A549 (cell line): ENCODE measurements around the gene P2RX3. TPM values are rescaled to one million over a fixed set of nuclear protein-coding genes. Genes with fewer than 3 reads are reported as not detected.

Experiments used
- ATAC-seq, 2 experiments: fragments of 200-7000 bp in 1 of 2; fragments of >200 bp in 1 of 2; cut with Nextera tagmentation in 1 of 2; cut with Tn5 transposase in 1 of 2; 3 replicates each; pipeline versions ENCODE4 v1.8.0 to v1.9.1; 2018 to 2020; ENCODE audit warnings: mild to moderate bottlenecking in 1 of 2, moderate library complexity in 1 of 2
- CTCF ChIA-PET: fragments of 300-600 bp; sonication (Branson Sonifier 250); formaldehyde crosslinking; extraction: SDS; loops from one replicate; lab custom pipeline; 2021; ENCODE audit warnings: antibody characterized with exemption, inconsistent platforms; lab: Yijun Ruan, JAX
- POLR2A ChIA-PET: fragments of 350-600 bp; formaldehyde crosslinking; extraction: SDS; loops from one replicate; lab custom pipeline; 2021; ENCODE audit warnings: antibody characterized with exemption, inconsistent platforms; lab: Yijun Ruan, JAX
- DNase-seq, 2 experiments: peaks; one replicate each; pipeline versions ENCODE4 v3.0.0 to v3.0.0-alpha.2; 2011 to 2016; ENCODE audit warnings: low read depth in 1 of 2, low spot score in 1 of 2
- FAIRE-seq: peaks from 2 replicates; lab custom pipeline; 2011; peaks lifted over from hg19 to GRCh38; lab: Jason Lieb, UNC
- H3K27ac ChIP-seq, 2 experiments: fragments of >200 bp; sonication (Bioruptor Twin); formaldehyde crosslinking; 3 replicates each; pipeline ENCODE4 v1.5.1; 2016 to 2017
- H3K4me1 ChIP-seq: fragments of >200 bp; sonication (Bioruptor Twin); formaldehyde crosslinking; 3 replicates; pipeline ENCODE4 v1.6.1; 2016
- H3K4me2 ChIP-seq: fragments of >200 bp; sonication (Bioruptor Twin); formaldehyde crosslinking; 3 replicates; pipeline ENCODE4 v1.6.1; 2016
- H3K4me3 ChIP-seq: fragments of >200 bp; sonication (Bioruptor Twin); formaldehyde crosslinking; 3 replicates; pipeline ENCODE4 v1.5.1; 2016
- H3K9me3 ChIP-seq: fragments of >200 bp; sonication (Bioruptor Twin); formaldehyde crosslinking; 3 replicates; pipeline ENCODE4 v1.6.1; 2016
- ATOH8 ChIP-seq: fragments of 250-450 bp; sonication (Bioruptor Pico); IDR thresholded peaks from 2 replicates; pipeline ENCODE4 v1.5.0; 2020; ENCODE audit warnings: low read depth, mild to moderate bottlenecking, moderate library complexity
- BHLHE40 ChIP-seq: IDR thresholded peaks from 2 replicates; pipeline ENCODE4 v1.6.1; 2012; ENCODE audit warnings: low read depth, low read length, inconsistent platforms
- CBX2 ChIP-seq: fragments of 200-600 bp; sonication (generic); IDR thresholded peaks from 2 replicates; pipeline ENCODE4 v1.6.1; 2016; ENCODE audit warnings: low read depth, mild to moderate bottlenecking, borderline replicate concordance
- CHD4 ChIP-seq: fragments of 200-600 bp; sonication (generic); IDR thresholded peaks from 2 replicates; pipeline ENCODE4 v1.6.1; 2016; ENCODE audit warnings: antibody characterized with exemption, mild to moderate bottlenecking, borderline replicate concordance
- EHF ChIP-seq: fragments of 250-450 bp; sonication (Bioruptor Pico); IDR thresholded peaks from 2 replicates; pipeline ENCODE4 v1.5.0; 2020; ENCODE audit warnings: mild to moderate bottlenecking
- EP300 ChIP-seq, 2 experiments: fragments of >200 bp; sonication (Bioruptor Twin); formaldehyde crosslinking; IDR thresholded peaks; 2 replicates in 1 of 2; 3 replicates in 1 of 2; pipeline ENCODE4 v1.6.1; 2016 to 2017
- FOSB ChIP-seq: fragments of 250-450 bp; sonication (Bioruptor Pico); IDR thresholded peaks from 2 replicates; pipeline ENCODE4 v1.5.0; 2020; ENCODE audit warnings: mild to moderate bottlenecking, moderate library complexity
- FOSL2 ChIP-seq, 2 experiments: fragments of 450-650 bp in 1 of 2; fragments of >200 bp in 1 of 2; sonication (Bioruptor Twin) in 1 of 2; formaldehyde crosslinking; IDR thresholded peaks; 2 replicates each; pipeline versions ENCODE4 v1.5.0 to v1.6.1; 2016 to 2020; ENCODE audit warnings: mild to moderate bottlenecking in 1 of 2, moderate library complexity in 1 of 2
- GATA3 ChIP-seq: IDR thresholded peaks from 2 replicates; pipeline ENCODE4 v1.6.1; 2012; ENCODE audit warnings: borderline replicate concordance
- HDAC2 ChIP-seq: fragments of 200-600 bp; sonication (generic); IDR thresholded peaks from 2 replicates; pipeline ENCODE4 v1.6.1; 2016
- HES2 ChIP-seq: fragments of >200 bp; sonication (Bioruptor Twin); formaldehyde crosslinking; IDR thresholded peaks from 2 replicates; pipeline ENCODE4 v1.6.1; 2016
- HMGXB4 ChIP-seq: fragments of 250-450 bp; sonication (Bioruptor Pico); IDR thresholded peaks from 2 replicates; pipeline ENCODE4 v1.5.0; 2021; ENCODE audit warnings: mild to moderate bottlenecking, moderate library complexity, borderline replicate concordance
- HOXA7 ChIP-seq: fragments of 250-450 bp; sonication (Bioruptor Pico); IDR thresholded peaks from 2 replicates; pipeline ENCODE4 v1.5.0; 2020; ENCODE audit warnings: mild to moderate bottlenecking, moderate library complexity
- HOXB13 ChIP-seq: fragments of 250-450 bp; sonication (Bioruptor Pico); IDR thresholded peaks from 2 replicates; pipeline ENCODE4 v1.5.0; 2020; ENCODE audit warnings: low read depth, mild to moderate bottlenecking, moderate library complexity
- JUN ChIP-seq, 2 experiments: fragments of >200 bp; sonication (Bioruptor Twin); formaldehyde crosslinking; IDR thresholded peaks; 2 replicates in 1 of 2; 3 replicates in 1 of 2; pipeline ENCODE4 v1.6.1; 2016 to 2017
- KDM5A ChIP-seq: fragments of 200-600 bp; sonication (generic); IDR thresholded peaks from 2 replicates; pipeline ENCODE4 v1.6.1; 2016; ENCODE audit warnings: antibody characterized with exemption, mild to moderate bottlenecking
- MAX ChIP-seq: IDR thresholded peaks from 2 replicates; pipeline ENCODE4 v1.6.1; 2012
- MAZ ChIP-seq: fragments of 150-350 bp; IDR thresholded peaks from 2 replicates; pipeline ENCODE4 v1.6.1; 2014; ENCODE audit warnings: antibody characterized with exemption, low read depth, low read length, borderline replicate concordance
- NPAS2 ChIP-seq: fragments of 250-450 bp; sonication (Bioruptor Pico); IDR thresholded peaks from 2 replicates; pipeline ENCODE4 v1.8.0; 2022; ENCODE audit warnings: mild to moderate bottlenecking, moderate library complexity, borderline replicate concordance
- NR3C1 ChIP-seq: fragments of >200 bp; sonication (Bioruptor Twin); formaldehyde crosslinking; IDR thresholded peaks from 3 replicates; pipeline ENCODE4 v1.6.1; 2017
- POLR2A ChIP-seq: IDR thresholded peaks from 2 replicates; pipeline ENCODE4 v1.6.1; 2012; ENCODE audit warnings: mild to moderate bottlenecking, low read length
- RARB ChIP-seq: fragments of 250-450 bp; sonication (Bioruptor Pico); IDR thresholded peaks from 2 replicates; pipeline ENCODE4 v1.8.0; 2021; ENCODE audit warnings: mild to moderate bottlenecking, moderate library complexity
- RCOR1 ChIP-seq: fragments of 150-350 bp; IDR thresholded peaks from 2 replicates; pipeline ENCODE4 v1.6.1; 2014; ENCODE audit warnings: antibody characterized with exemption, low read length, low read depth
- ZSCAN20 ChIP-seq: fragments of 250-450 bp; sonication (Bioruptor Pico); IDR thresholded peaks from 2 replicates; pipeline ENCODE4 v1.8.0; 2022; ENCODE audit warnings: mild to moderate bottlenecking, moderate library complexity
- WGBS: methylation state at CpG from one replicate; pipeline ENCODE4 v1.1.6; 2017; ENCODE audit errors: missing lambda C conversion rate; 5-methylcytosine and 5-hydroxymethylcytosine counted together
- polyA plus RNA-seq, 4 experiments: library from polyadenylated mRNA; depleted of rRNA in 3 of 4; stranded (reverse); fragments of >200 nt; fragmentation: RNase III in 1 of 4; extraction: RNeasy Plus Mini Kit Qiagen cat#74134 plus additional on column Dnase treatment in 1 of 4; gene quantifications; 2 replicates in 3 of 4; 3 replicates in 1 of 4; pipeline ENCODE4 v1.2.3, GENCODE V29; 2011 to 2017
- TF ChIP-seq, protein P1 (sequence below): IDR thresholded peaks from 2 replicates; pipeline ENCODE4 v1.6.1; 2012

The P2RX3 gene
- polyA plus RNA-seq, 2 of the 4 experiments (the other 2 are of a cell fraction), result 0.05 to 0.37 TPM

DNA sequence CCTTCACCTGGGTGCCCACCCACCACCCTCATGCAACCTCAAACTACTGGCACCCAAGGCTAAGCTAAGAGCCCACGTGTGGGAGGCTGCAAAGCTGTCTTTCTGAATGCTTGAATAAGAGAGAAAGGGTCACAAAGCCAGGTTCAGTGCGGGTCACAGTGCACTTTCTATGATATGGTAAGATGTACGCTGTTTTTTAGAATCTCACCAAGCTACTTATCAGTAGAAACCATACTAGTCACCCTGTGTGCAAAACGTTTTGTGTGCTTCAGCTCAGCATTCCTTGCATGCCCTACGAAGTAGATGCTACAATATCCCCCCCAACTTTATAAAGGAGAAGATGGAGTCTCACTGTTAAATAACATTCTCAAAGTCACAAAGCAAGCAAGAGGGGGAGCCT lies 14.9 kb downstream of the P2RX3 start:
- Histone ChIP-seq H3K27ac (no peak overlapping the region), H3K4me3 (no peak overlapping the region), H3K9me3 (peaks cover 15% of the 10 kb centered on the region), H3K4me2 (no peak overlapping the region), H3K4me1 (peaks cover 16% of the 10 kb centered on the region)
- DNase-seq, result no peak
- ChIA-PET POLR2A (no interaction called here), CTCF (interaction anchor here (0.7 to 13.0 kb wide), 8 partner anchors 12 to 320 kb away, joined by 3 to 139 read pairs (median 4); partner anchors contain the start of genes SLC43A1 and TIMM10)
- TF ChIP-seq RARB, result no peak
- TF ChIP-seq RCOR1, result no peak
- no peak for TF ChIP-seq BHLHE40
- no peak for TF ChIP-seq CHD4
- no peak for TF ChIP-seq MAX
- TF ChIP-seq MAZ, result no peak
- no peak for TF ChIP-seq HMGXB4 (CRISPR knock-in tag)
- TF ChIP-seq, protein P1, sequence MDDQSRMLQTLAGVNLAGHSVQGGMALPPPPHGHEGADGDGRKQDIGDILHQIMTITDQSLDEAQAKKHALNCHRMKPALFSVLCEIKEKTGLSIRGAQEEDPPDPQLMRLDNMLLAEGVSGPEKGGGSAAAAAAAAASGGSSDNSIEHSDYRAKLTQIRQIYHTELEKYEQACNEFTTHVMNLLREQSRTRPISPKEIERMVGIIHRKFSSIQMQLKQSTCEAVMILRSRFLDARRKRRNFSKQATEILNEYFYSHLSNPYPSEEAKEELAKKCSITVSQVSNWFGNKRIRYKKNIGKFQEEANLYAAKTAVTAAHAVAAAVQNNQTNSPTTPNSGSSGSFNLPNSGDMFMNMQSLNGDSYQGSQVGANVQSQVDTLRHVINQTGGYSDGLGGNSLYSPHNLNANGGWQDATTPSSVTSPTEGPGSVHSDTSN, result no peak
- TF ChIP-seq KDM5A, result no peak
- no peak for TF ChIP-seq HDAC2
- no peak for FAIRE-seq
- whole genome bisulfite sequencing, result 59% methylated on average over 5 of the region's 5 CpGs
- no peak for ATAC-seq

GRCh38 chr11:57353446-57353845 lies 15.3 kb downstream of the P2RX3 start:
- CTCF ChIA-PET, result interaction anchor here (0.7 to 13.0 kb wide), 8 partner anchors 11 to 319 kb away, joined by 3 to 139 read pairs (median 4); partner anchors contain the start of genes SLC43A1 and TIMM10
- FAIRE-seq, result no peak

GRCh38 chr11:57353852-57354251 lies 15.7 kb downstream of the P2RX3 start:
- POLR2A ChIA-PET, result no interaction called here
- TF ChIP-seq CBX2, result no peak
- no peak for TF ChIP-seq NPAS2 (CRISPR knock-in tag)
- no peak for TF ChIP-seq JUN (IDR thresholded peaks at IDR 0.05)
- no peak for TF ChIP-seq EP300 (IDR thresholded peaks at IDR 0.05)
- no peak for TF ChIP-seq FOSB
- no peak for TF ChIP-seq HOXA7 (CRISPR knock-in tag)
- TF ChIP-seq HOXB13, result no peak
- no peak for TF ChIP-seq ZSCAN20 (CRISPR knock-in tag)
- TF ChIP-seq POLR2A, result no peak
- TF ChIP-seq FOSL2 (IDR thresholded peaks at IDR 0.05), result no peak
- TF ChIP-seq FOSL2 (CRISPR knock-in tag; IDR thresholded peaks at IDR 0.05), result no peak
- TF ChIP-seq ATOH8, result no peak
- TF ChIP-seq KDM5A, result no peak
- no peak for TF ChIP-seq MAX
- TF ChIP-seq HES2, result no peak
- no peak for TF ChIP-seq GATA3
- FAIRE-seq (no peak), ATAC-seq (no peak), DNase-seq (no peak)
- WGBS, result 73% methylated on average over 4 of the region's 4 CpGs
- no peak overlapping the region for H3K4me3 ChIP-seq
- peaks cover 21% of the 10 kb centered on the region for H3K4me1 ChIP-seq
- peaks cover 15% of the 10 kb centered on the region for H3K9me3 ChIP-seq
- H3K4me2 ChIP-seq, result no peak overlapping the region
- CTCF ChIA-PET, result interaction anchor here (1.2 to 13.0 kb wide), 4 partner anchors 26 to 319 kb away, joined by 3 to 139 read pairs (median 4); no protein-coding TSS in a partner anchor
- peak overlapping the region in 1 of 2 experiments; percentile 66; a peak in 2 of 6 replicates for H3K27ac ChIP-seq

More at GRCh38 chr11:57353446-57353845, 15.3 kb downstream of the P2RX3 start:
- no peak overlapping the region for H3K4me3 ChIP-seq
- H3K27ac ChIP-seq, result peak overlapping the region in 1 of 2 experiments; percentile 66; a peak in 1 of 6 replicates
- WGBS, result 71% methylated on average over 4 of the region's 4 CpGs
- TF ChIP-seq EHF (CRISPR knock-in tag), result no peak
- no peak for TF ChIP-seq BHLHE40
- TF ChIP-seq NR3C1, result no peak
- DNase-seq (no peak), ATAC-seq (no peak)
- H3K4me1 ChIP-seq, result peaks cover 16% of the 10 kb centered on the region
- H3K4me2 ChIP-seq, result no peak overlapping the region
- POLR2A ChIA-PET, result no interaction called here
- peaks cover 15% of the 10 kb centered on the region for H3K9me3 ChIP-seq
